GM19324 (cell line): ENCODE data around the gene TMEM256.
A peak's percentile ranks its signal among the peaks of the same experiment; 100 is the strongest.

Experiments
- ATAC-seq: cut with Tn5 transposase; IDR thresholded peaks from one replicate; pipeline ENCODE4 v1.9.1; 2021; ENCODE audit warnings: mild to moderate bottlenecking, moderate library complexity; ENCODE audit not compliant: unreplicated experiment, low FRiP score

The TMEM256 gene

DNA sequence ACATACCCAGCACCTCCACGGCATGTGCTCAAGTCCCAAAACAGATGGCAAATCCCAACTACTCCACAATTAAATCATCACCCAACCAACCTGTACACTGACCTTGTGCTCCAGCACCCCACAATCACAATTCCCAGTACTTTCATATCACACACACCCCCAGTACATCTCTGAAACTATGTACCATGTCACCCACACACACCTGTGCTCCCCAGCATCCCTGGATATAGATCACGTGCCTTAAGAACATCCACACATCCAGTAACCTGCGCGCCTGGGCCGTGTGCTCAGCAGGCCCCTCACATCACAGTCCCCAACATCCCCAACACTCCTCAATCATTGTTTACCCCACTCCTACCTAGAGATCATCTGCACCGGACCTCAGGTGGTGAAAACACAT, 5.8 kb upstream of the TMEM256 start:
- no peak for ATAC-seq

DNA sequence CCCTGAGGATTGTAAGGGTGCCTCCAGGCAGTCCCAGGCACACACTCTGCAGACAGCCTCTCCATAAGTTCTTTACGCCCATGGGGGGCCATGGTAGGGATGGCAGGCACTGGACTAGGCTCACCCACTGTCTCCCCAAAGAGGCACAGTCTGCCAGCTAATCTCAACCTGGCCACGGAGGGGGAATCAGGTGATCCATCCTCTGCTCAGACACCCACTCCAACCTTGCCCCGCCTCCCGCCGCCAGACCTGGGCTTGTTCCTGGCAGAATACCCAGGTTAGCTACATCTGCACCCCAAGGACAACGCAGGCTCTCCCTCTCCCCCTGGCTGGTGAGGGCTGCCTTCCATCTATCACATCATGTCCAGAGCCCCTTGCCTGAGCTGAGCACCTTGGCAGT, 5.0 kb upstream of the TMEM256 start:
- ATAC-seq: no peak

DNA sequence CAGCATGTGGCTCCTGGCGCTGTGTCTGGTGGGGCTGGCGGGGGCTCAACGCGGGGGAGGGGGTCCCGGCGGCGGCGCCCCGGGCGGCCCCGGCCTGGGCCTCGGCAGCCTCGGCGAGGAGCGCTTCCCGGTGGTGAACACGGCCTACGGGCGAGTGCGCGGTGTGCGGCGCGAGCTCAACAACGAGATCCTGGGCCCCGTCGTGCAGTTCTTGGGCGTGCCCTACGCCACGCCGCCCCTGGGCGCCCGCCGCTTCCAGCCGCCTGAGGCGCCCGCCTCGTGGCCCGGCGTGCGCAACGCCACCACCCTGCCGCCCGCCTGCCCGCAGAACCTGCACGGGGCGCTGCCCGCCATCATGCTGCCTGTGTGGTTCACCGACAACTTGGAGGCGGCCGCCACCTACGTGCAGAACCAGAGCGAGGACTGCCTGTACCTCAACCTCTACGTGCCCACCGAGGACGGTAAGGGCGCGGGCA, 4.4 kb upstream of the TMEM256 start:
- ATAC-seq: no peak

DNA sequence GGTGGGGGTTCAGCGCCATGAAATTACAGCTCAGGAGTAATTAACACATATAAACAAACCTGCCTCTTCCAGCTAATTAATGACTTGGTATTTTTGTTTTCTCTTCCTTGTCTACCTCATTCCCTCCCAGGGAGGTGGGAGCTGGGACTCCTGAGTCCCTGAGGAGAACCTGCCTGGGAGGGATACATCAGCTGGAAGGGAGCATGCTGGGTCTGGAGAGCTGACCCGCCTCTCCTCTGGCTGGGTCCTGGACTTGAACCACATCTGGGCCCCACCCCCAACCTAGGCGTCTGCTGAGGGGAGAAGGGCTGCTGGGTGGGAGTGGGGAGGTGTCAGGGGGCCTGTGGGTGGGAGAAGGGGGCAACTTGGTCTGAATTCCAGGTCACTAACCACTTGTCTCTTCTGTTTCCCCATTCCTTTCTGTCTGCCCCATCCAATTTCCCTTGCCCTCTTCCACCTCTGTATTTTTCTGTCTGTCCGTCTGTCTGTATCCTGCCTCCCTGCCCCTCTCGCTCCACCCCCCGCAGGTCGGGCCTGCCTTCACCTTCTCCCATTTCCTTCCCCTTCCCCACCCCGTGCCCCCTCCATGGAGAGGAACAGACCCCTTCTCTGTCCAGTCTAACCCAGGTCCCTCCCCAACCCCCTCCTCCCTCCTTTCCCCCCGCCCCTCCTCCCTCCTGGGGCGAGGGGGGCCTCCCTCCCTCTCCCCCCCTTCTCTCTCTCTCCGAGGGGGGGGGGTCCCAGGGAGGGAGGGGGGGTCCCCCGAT, 3.8 kb upstream of the TMEM256 start, which contains the start of gene NLGN2:
NLGN2 (plus strand) TSS at position 361 of the 767 bp plus-strand sequence. CDS start 411 bp downstream, outside the sequence.
- ATAC-seq: no peak

DNA sequence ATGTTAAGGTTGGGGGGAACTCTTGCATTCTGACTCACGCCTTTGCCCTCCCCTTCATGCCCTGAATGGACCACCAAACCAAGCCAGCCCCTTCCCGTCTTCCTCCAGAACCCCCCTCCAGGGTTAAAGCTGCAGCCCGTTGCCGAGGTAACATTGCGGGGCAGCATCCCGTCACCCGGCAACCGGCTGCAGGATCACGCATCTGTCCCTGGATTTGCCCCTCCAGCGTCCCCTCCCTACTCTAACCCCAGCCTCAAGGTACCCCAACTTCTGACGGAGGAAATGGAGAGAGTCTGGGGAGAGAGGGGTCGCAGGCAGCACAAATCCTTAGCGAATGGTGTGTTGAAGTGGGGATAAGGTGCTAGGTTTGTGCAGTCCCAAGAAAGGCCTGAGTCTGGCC, 3.2 kb upstream of the TMEM256 start:
- no peak for ATAC-seq

DNA sequence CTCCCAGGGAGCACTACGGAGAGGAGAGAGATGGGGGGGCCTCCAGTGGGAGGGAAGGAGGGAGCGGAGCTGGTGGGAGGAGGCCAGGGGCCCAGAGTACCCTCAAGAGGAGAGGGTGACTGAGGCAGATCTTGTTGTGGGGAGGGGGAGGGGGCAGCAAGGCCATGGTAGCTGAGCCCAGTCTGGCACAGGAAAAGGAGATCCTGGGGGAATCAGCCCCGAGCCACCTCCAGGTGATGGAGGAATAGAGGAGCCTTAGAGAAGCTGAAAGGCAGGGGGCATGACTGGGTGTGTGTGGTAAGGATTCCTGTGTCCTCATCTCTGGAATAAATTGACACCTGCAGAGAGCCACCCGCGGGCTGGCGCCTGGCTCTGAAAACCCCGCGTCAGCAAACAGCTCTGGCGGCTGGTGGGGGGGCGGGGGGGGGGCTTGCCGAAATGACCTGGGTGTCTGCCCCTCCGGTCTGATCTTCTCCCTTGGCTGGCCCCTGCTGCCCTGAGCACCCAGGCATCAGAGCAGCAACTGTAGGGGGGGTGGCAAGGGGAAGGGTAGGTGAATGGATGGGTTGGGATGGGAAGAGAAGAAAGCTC, 2.4 kb upstream of the TMEM256 start:
- no peak for ATAC-seq

DNA sequence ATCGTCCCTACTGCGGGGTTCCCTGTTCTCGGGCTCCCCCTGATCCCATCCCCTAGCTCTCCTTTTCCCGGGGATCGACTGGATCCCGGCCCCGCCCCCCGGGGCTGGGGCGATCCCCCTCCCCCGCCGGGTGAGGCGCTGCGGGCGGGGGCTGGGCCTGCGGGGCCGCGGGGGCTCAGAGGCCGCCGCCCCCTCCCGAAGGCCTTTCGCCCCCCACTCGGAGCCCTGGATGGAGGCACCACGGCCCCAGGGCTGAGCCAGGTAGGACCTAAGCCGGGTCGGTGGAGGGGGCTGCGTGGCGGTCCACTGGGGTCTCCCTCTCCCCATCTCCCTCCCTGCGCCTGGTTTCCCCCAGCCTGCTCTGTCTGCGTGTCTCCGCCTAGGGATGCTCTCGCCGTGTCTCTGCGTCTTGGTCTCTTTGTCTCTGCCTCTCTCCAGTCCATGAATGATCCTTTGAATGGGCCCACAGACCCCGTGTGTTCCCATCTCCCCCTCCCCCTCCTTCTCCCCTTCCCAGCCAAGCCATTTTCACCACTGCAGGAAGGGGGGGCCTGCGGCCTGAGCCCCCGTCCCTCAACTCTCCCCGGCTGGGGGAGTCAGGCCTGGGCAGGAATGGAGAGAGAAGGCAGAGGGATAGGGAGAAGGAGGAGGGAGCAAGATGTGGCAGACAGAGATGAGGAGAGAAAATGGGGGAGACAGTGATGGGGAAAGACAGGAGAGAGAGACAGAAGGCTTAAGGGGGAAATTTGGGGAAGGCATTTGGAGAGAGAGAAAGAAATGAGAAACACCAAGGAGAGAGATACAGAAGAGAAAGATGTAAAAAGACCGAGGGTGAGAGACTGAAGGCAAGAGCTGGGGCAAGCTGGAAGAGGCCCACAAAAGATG, 1.7 kb upstream of the TMEM256 start:
- no peak for ATAC-seq

DNA sequence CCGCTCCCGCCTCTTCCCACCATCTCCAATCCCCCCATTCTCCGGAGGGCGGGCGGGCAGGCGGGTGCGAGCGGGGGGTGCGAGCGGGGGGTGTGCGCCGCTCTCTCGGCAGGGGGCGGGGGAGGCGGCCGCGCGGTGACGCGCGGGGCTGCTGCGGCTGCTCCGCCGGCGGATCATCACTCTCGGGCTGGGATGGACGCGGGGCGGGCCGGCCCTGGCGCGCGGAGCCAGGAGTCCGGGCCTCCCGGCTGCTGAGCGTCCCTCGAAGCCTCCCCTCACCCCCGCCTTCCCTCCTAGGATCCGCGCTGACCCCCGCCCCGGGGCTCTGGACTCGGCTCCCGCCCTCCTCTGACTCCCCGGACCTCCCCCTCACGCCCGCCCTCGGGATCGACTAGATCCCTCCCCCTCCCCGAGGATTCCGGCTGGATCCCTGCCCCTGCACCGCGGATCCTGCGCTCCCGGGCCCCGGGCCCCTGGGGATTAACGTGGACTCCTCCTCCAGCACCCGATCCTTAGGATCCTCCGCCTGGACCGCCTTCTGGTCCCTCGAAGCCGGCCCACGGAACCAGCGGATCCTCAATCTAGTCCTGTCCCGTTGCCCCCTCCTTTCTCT, 946 bp upstream of the TMEM256 start:
- ATAC-seq: peak; percentile 6

DNA sequence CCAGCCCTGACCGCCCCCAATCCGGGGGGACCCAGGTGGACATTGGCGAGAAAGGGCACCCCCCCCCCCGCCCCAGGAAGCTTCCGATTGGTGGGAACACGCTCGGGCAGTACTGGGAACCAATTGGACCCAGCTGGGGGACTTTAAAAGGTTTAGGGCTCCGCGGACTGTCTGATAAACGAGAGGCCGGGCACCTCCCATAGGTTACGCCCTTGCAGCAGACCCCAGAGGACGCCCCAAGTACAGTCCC, 245 bp downstream of the TMEM256 start:
- no peak for ATAC-seq

DNA sequence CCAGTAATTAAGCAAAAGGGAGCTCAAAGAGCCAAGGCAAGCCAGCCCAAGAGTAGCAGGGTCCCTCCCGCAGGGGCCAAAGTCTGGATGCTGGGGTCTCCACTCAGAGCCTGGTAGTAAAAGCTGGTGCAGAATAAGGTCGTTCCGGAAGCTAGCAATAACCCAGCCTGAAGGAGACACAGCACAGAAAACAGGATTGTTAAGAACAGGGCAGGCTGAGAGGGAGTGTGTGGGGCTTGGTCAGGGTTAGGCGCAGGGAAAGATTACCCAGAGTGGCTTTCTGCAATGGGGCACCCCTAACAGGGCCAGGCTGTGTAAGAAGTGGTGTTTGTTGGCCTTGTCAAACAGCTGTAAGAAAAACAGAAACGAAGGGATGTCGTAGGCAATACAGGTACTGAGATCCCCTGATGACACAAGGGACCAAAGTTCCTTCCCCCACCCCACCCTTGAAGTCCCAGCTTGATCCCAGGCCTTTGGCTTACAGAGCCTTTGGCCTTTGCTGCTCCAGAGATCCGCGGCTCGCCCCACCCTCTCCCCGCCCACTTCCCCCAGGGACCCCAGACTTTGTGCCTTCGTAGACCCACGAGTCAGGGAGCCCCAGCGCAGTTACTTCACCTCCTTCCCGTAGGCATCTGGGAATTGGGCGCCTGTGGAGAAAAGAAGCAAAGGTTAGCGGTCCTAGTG, 712 bp downstream of the TMEM256 start:
- ATAC-seq: no peak

DNA sequence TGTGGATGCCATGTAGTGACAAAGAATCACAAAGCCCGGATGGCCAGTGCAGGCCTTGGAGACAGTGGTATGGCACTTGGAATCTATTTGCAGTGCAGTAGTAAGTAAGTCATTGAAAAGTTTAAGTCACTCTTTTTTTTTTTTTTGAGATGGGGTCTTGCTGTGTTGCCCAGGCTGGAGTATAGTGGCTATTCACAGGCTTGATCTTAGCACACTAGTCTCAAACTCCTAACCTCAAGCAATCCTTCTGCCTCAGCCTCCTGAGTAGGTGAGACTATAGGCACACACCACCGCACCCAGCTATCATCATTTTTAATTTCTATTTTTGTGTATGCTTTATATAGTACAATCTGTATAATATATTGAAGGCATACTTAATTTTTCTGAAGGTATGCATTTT, 5.3 kb downstream of the TMEM256 start:
- ATAC-seq: no peak

DNA sequence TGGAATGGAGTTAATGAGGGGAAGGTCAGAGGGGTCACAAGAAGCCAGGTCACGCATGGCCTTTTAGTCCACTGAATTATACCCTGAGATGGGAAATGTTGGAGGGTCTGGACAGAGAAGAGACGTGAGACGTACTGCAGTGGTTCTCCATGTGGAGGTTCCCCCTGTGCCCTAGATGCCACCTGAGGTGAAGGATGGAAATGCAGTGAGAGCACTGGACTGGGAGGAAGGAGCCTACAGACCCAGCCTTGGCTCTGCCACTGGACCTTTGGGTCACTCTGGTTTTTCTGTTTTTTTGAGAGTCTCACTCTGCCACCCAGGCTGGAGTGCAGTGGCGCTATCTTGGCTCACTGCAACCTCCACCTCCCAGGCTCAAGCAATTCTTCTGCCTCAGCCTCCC, 7.8 kb downstream of the TMEM256 start:
- no peak for ATAC-seq

DNA sequence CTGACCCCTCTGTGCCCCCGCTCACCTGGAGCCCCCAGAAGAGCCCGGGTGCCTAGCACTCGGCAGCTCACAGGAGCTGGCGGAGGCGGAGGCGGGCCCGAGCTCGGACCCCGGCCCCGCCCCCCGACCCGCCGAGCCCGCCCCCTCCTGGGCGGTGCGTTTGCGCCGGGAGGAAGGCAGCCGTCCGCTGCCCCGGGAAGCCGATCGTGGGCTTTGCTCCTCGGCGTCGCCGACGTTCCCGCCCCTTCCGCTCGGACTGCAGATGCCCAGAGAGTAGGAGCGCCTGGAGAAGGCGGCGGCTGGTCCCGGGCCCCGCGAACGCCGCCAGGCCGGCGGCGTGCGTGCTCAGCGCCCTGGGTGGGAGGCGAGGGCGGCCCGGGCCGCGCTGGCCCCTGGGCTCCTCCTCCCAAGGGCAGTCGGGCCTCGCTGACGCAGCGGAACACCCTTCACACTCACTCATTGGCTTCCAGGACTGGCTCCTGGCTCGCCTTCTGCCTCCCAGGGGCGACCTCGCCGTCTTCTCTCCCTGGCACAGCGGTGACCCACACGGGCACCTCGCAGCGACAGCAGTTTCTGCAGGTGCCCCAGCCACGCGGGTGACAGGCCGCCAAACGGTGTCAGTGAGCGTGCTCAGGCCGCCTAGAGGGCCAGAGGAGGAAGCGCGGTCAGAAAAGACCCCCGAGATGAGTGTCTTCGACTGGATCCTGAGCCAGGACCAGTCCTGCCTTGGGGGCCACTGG, 9.3 kb downstream of the TMEM256 start, which contains the start of gene PLSCR3:
PLSCR3 (minus strand) TSS at position 74 of the 740 bp plus-strand sequence. CDS start 415 bp downstream, outside the sequence.
- peak; percentile 86 for ATAC-seq

DNA sequence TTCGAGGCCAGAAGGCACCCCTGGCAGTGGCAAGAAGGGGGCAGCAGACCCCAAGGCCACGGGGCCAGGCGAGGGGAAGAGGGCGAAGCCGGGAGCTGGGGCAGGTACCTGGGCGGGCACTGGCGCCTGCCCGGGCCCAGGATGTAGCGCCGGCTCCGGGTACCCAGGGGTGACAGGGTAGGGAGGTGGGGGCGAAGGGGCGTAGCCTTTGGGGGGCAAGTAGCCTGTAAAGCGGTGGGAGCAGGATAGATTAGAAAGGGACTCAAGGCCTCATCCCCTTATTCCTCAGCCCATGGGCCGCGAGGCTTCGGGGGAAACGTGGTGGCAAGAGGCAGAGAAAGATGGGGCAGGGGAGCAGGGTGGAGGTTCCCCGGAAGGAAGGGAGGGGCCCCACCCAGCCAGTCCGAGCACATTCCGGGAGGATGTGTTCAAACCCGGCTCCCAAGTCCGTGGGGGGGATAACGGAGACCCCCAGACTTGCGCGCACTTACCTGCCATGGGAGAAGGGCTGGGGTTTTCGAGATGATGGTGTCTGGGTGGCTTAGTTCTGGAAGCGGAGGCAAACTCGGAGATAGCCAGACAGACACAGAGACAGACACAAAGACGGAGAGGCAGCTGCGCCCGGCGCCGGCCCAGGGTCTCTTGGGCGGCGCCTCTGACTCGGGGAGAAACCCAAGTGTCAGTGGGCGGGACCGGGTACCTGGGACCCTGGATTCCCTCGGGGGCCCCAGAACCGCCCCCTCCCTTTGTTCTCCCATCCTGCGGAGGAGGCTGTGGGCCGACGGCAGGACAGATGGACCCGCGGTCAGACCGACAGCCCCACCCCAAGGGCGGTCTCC, 10.1 kb downstream of the TMEM256 start:
- ATAC-seq: peak; percentile 36

DNA sequence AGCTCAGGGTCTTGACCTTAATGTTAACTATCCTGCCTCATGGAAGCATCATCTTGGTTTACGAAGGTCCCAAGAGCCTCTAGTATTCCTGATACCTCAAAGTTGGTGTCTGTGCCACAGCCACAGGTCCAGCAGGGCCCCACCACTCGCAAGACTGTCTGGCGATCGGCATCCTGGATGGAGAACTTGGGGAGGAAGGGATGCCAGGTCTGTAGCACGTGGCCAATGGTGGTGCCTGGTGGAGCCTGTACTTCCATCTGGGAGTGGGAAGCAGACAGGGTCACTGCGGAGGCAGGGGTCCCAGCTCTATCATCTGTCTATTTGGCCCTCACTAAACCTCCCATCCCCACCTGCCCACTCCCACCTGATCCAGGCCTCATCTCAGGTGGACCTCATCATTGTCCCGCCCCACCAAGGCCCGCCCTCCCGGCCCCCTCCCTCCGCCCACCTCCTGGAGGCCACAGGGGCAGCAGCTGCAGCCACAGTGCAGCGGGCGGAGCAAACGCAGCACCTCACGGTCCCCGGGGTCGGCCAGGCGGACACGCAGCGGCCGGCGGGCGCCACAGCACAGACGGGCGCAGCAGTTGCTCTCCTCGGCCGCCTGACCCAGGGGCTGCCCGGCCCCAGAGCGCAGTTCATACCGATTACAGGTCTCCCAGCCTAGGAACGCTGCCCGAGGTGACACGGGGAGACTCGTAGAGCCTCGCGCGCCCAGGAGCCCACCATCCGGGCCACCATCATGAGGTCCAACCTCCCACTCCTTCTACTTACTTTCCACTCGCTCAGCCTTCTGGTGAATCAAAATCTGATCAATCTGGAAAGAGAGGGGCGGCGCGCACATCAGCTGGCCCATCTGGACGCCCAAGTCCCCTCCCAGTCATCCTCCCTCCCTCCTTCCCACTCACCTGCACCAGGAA, 10.9 kb downstream of the TMEM256 start:
- no peak for ATAC-seq

DNA sequence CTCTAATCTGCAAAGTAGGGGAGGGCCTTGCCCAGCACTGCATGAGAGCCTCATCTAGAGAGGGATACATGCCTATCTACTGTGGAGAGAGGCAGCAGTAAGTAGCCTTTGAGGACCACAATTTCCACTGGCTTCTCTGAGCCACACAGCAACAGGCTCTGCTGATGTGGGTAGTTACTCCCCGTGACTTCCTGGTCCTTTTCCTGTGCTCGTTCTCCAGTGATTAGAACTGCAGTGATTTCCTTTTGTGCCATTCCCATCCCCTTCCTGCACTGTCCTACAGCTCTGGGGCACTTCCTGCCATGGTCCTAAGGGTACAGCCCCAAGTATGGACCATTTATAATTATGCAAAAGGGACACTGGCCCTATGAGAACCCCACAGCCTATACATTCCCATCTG, 12.6 kb downstream of the TMEM256 start:
- ATAC-seq: no peak
